ENCODE measurements around the gene WSB1. TPM values are rescaled to one million over a fixed set of nuclear protein-coding genes. Genes with fewer than 3 reads are reported as not detected.
A peak's percentile ranks its signal among the peaks of the same experiment; 100 is the strongest.

WSB1 gene
- total and polyA plus RNA-seq, 2 donors, result 60.7 to 125 TPM

GRCh38 chr17:27354051-27354490, 60.2 kb downstream of the WSB1 start:
- no peaks in the 10 kb centered on the region for H3K36me3 ChIP-seq (ENCODE audit: control insufficient read depth in 2 of 2, insufficient read depth in 2 of 2, low read length in 1 of 2)
- 25% methylated on average over 19 of the region's 19 CpGs for WGBS
- no peak overlapping the region for H3K27ac ChIP-seq (ENCODE audit: low read depth in 1 of 2, low read length in 1 of 2)
- peak overlapping the region; percentile 21 to 62 for H3K4me3 ChIP-seq (ENCODE audit: low read length in 2 of 2)
- H3K27me3 ChIP-seq (ENCODE audit: control insufficient read depth in 2 of 2, insufficient read depth in 1 of 2, low read length in 1 of 2), result peaks cover 0 to 5% of the 10 kb centered on the region in 2 donors
- DNase-seq (ENCODE audit: low read depth in 6 of 9, low spot score in 9 of 9), result no peak
- H3K4me1 ChIP-seq (ENCODE audit: control insufficient read depth in 2 of 2, insufficient read depth in 2 of 2, low read length in 2 of 2), result peaks cover 7 to 13% of the 10 kb centered on the region in 2 donors
- H3K9me3 ChIP-seq (ENCODE audit: control insufficient read depth in 2 of 2, insufficient read depth in 1 of 2, low read length in 1 of 2), result no peaks in the 10 kb centered on the region

GRCh38 chr17:27354491-27355081, 60.7 kb downstream of the WSB1 start:
- Histone ChIP-seq H3K4me1 (ENCODE audit: control insufficient read depth in 2 of 2, insufficient read depth in 2 of 2, low read length in 2 of 2) (peaks cover 7 to 13% of the 10 kb centered on the region in 2 donors), H3K27ac (ENCODE audit: low read depth in 1 of 2, low read length in 1 of 2) (no peak overlapping the region), H3K9me3 (ENCODE audit: control insufficient read depth in 2 of 2, insufficient read depth in 1 of 2, low read length in 1 of 2) (no peaks in the 10 kb centered on the region), H3K27me3 (ENCODE audit: control insufficient read depth in 2 of 2, insufficient read depth in 1 of 2, low read length in 1 of 2) (peaks cover 0 to 4% of the 10 kb centered on the region in 2 donors), H3K4me3 (ENCODE audit: low read length in 2 of 2) (no peak overlapping the region), H3K36me3 (ENCODE audit: control insufficient read depth in 2 of 2, insufficient read depth in 2 of 2, low read length in 1 of 2) (no peaks in the 10 kb centered on the region)
- DNase-seq (ENCODE audit: low read depth in 6 of 9, low spot score in 9 of 9), result peak in 1 of 9 donors; percentile 21
- 83% methylated on average over 8 of the region's 8 CpGs for WGBS

- no peak for DNase-seq (ENCODE audit: low read depth in 6 of 9, low spot score in 9 of 9)
- H3K4me1 ChIP-seq (ENCODE audit: control insufficient read depth in 2 of 2, insufficient read depth in 2 of 2, low read length in 2 of 2), result peaks cover 7 to 13% of the 10 kb centered on the region in 2 donors
- H3K36me3 ChIP-seq (ENCODE audit: control insufficient read depth in 2 of 2, insufficient read depth in 2 of 2, low read length in 1 of 2), result no peaks in the 10 kb centered on the region
- H3K27ac ChIP-seq (ENCODE audit: low read depth in 1 of 2, low read length in 1 of 2), result no peak overlapping the region
- H3K27me3 ChIP-seq (ENCODE audit: control insufficient read depth in 2 of 2, insufficient read depth in 1 of 2, low read length in 1 of 2), result no peaks in the 10 kb centered on the region
- H3K9me3 ChIP-seq (ENCODE audit: control insufficient read depth in 2 of 2, insufficient read depth in 1 of 2, low read length in 1 of 2), result no peaks in the 10 kb centered on the region
- WGBS, result over 99% methylated on average over 4 of the region's 4 CpGs
- H3K4me3 ChIP-seq (ENCODE audit: low read length in 2 of 2), result no peak overlapping the region
These were observed 61.5 kb downstream of the WSB1 start for GRCh38 chr17:27355419-27355818.

GRCh38 chr17:27356091-27356705, 62.3 kb downstream of the WSB1 start:
- WGBS, result 65% methylated on average over 8 of the region's 8 CpGs
- Histone ChIP-seq H3K4me1 (ENCODE audit: control insufficient read depth in 2 of 2, insufficient read depth in 2 of 2, low read length in 2 of 2) (peaks cover 7 to 13% of the 10 kb centered on the region in 2 donors), H3K9me3 (ENCODE audit: control insufficient read depth in 2 of 2, insufficient read depth in 1 of 2, low read length in 1 of 2) (no peaks in the 10 kb centered on the region), H3K27ac (ENCODE audit: low read depth in 1 of 2, low read length in 1 of 2) (no peak overlapping the region), H3K27me3 (ENCODE audit: control insufficient read depth in 2 of 2, insufficient read depth in 1 of 2, low read length in 1 of 2) (no peaks in the 10 kb centered on the region), H3K4me3 (ENCODE audit: low read length in 2 of 2) (no peak overlapping the region), H3K36me3 (ENCODE audit: control insufficient read depth in 2 of 2, insufficient read depth in 2 of 2, low read length in 1 of 2) (no peaks in the 10 kb centered on the region)
- DNase-seq (ENCODE audit: low read depth in 6 of 9, low spot score in 9 of 9), result no peak

- no peak overlapping the region for H3K4me3 ChIP-seq (ENCODE audit: low read length in 2 of 2)
- H3K36me3 ChIP-seq (ENCODE audit: control insufficient read depth in 2 of 2, insufficient read depth in 2 of 2, low read length in 1 of 2), result no peaks in the 10 kb centered on the region
- 98% methylated on average over 5 of the region's 5 CpGs for WGBS
- no peaks in the 10 kb centered on the region for H3K27me3 ChIP-seq (ENCODE audit: control insufficient read depth in 2 of 2, insufficient read depth in 1 of 2, low read length in 1 of 2)
- DNase-seq (ENCODE audit: low read depth in 6 of 9, low spot score in 9 of 9), result no peak
- H3K27ac ChIP-seq (ENCODE audit: low read depth in 1 of 2, low read length in 1 of 2), result no peak overlapping the region
- peaks cover 7 to 13% of the 10 kb centered on the region in 2 donors for H3K4me1 ChIP-seq (ENCODE audit: control insufficient read depth in 2 of 2, insufficient read depth in 2 of 2, low read length in 2 of 2)
- H3K9me3 ChIP-seq (ENCODE audit: control insufficient read depth in 2 of 2, insufficient read depth in 1 of 2, low read length in 1 of 2), result no peaks in the 10 kb centered on the region
These were observed 63.3 kb downstream of the WSB1 start for GRCh38 chr17:27357236-27357635.

GRCh38 chr17:27360507-27360906, 66.6 kb downstream of the WSB1 start:
- Histone ChIP-seq H3K4me1 (ENCODE audit: control insufficient read depth in 2 of 2, insufficient read depth in 2 of 2, low read length in 2 of 2) (no peaks in the 10 kb centered on the region), H3K4me3 (ENCODE audit: low read length in 2 of 2) (no peak overlapping the region), H3K27me3 (ENCODE audit: control insufficient read depth in 2 of 2, insufficient read depth in 1 of 2, low read length in 1 of 2) (no peaks in the 10 kb centered on the region), H3K36me3 (ENCODE audit: control insufficient read depth in 2 of 2, insufficient read depth in 2 of 2, low read length in 1 of 2) (no peaks in the 10 kb centered on the region), H3K9me3 (ENCODE audit: control insufficient read depth in 2 of 2, insufficient read depth in 1 of 2, low read length in 1 of 2) (no peaks in the 10 kb centered on the region), H3K27ac (ENCODE audit: low read depth in 1 of 2, low read length in 1 of 2) (no peak overlapping the region)
- no peak for DNase-seq (ENCODE audit: low read depth in 6 of 9, low spot score in 9 of 9)
- 66% methylated on average over 8 of the region's 8 CpGs for WGBS

- WGBS, result 94% methylated on average over 2 of the region's 2 CpGs
- no peak overlapping the region for H3K4me3 ChIP-seq (ENCODE audit: low read length in 2 of 2)
- no peak overlapping the region for H3K27ac ChIP-seq (ENCODE audit: low read depth in 1 of 2, low read length in 1 of 2)
- H3K36me3 ChIP-seq (ENCODE audit: control insufficient read depth in 2 of 2, insufficient read depth in 2 of 2, low read length in 1 of 2), result no peaks in the 10 kb centered on the region
- no peaks in the 10 kb centered on the region for H3K4me1 ChIP-seq (ENCODE audit: control insufficient read depth in 2 of 2, insufficient read depth in 2 of 2, low read length in 2 of 2)
- H3K9me3 ChIP-seq (ENCODE audit: control insufficient read depth in 2 of 2, insufficient read depth in 1 of 2, low read length in 1 of 2), result no peaks in the 10 kb centered on the region
- no peaks in the 10 kb centered on the region for H3K27me3 ChIP-seq (ENCODE audit: control insufficient read depth in 2 of 2, insufficient read depth in 1 of 2, low read length in 1 of 2)
- no peak for DNase-seq (ENCODE audit: low read depth in 6 of 9, low spot score in 9 of 9)
These were observed 67.8 kb downstream of the WSB1 start for GRCh38 chr17:27361695-27362094.

GRCh38 chr17:27362503-27362902, 68.6 kb downstream of the WSB1 start:
- Histone ChIP-seq H3K36me3 (ENCODE audit: control insufficient read depth in 2 of 2, insufficient read depth in 2 of 2, low read length in 1 of 2) (no peaks in the 10 kb centered on the region), H3K9me3 (ENCODE audit: control insufficient read depth in 2 of 2, insufficient read depth in 1 of 2, low read length in 1 of 2) (no peaks in the 10 kb centered on the region), H3K4me3 (ENCODE audit: low read length in 2 of 2) (no peak overlapping the region), H3K27ac (ENCODE audit: low read depth in 1 of 2, low read length in 1 of 2) (no peak overlapping the region), H3K27me3 (ENCODE audit: control insufficient read depth in 2 of 2, insufficient read depth in 1 of 2, low read length in 1 of 2) (no peaks in the 10 kb centered on the region), H3K4me1 (ENCODE audit: control insufficient read depth in 2 of 2, insufficient read depth in 2 of 2, low read length in 2 of 2) (no peaks in the 10 kb centered on the region)
- no peak for DNase-seq (ENCODE audit: low read depth in 6 of 9, low spot score in 9 of 9)
- 81% methylated on average over 6 of the region's 6 CpGs for WGBS

GRCh38 chr17:27362909-27363308, 69.0 kb downstream of the WSB1 start:
- H3K27ac ChIP-seq (ENCODE audit: low read depth in 1 of 2, low read length in 1 of 2), result no peak overlapping the region
- WGBS, result 83% methylated on average over 7 of the region's 7 CpGs

More at GRCh38 chr17:27362909-27363308, 69.0 kb downstream of the WSB1 start:
- no peaks in the 10 kb centered on the region for H3K27me3 ChIP-seq (ENCODE audit: control insufficient read depth in 2 of 2, insufficient read depth in 1 of 2, low read length in 1 of 2)
- H3K4me1 ChIP-seq (ENCODE audit: control insufficient read depth in 2 of 2, insufficient read depth in 2 of 2, low read length in 2 of 2), result no peaks in the 10 kb centered on the region
- no peak overlapping the region for H3K4me3 ChIP-seq (ENCODE audit: low read length in 2 of 2)
- H3K9me3 ChIP-seq (ENCODE audit: control insufficient read depth in 2 of 2, insufficient read depth in 1 of 2, low read length in 1 of 2), result no peaks in the 10 kb centered on the region
- DNase-seq (ENCODE audit: low read depth in 6 of 9, low spot score in 9 of 9), result no peak
- no peaks in the 10 kb centered on the region for H3K36me3 ChIP-seq (ENCODE audit: control insufficient read depth in 2 of 2, insufficient read depth in 2 of 2, low read length in 1 of 2)
